Heart left ventricle (tissue), 13 donors: ENCODE data around the gene GRM1.
"Not testable (repeated sequence)": the region's sequence is repeated elsewhere in the genome, so short reads cannot be mapped to it uniquely, and the experiment has no call there.

Source experiments
- CTCF ChIP-seq, 12 donors: fragments of 200-600 bp; sonication (generic) in 4 of 12; IDR thresholded peaks; one replicate each; pipeline versions ENCODE4 v1.5.0 to v1.8.0; 2018 to 2022; ENCODE audit warnings: antibody characterized with exemption in 12 of 12, mild to moderate bottlenecking in 5 of 12
- POLR2A ChIP-seq, 2 donors: fragments of 450-650 bp; IDR thresholded peaks; one replicate each; pipeline ENCODE4 v1.6.1; 2017; ENCODE audit warnings: antibody characterized with exemption in 2 of 2, mild to moderate bottlenecking in 2 of 2, moderate library complexity in 2 of 2
- donor health status: ischemic (EF 13 %, LVEDD 7.1; RV severe dilation, severe dysfunction).
- donor health status: DM: no; HTN: yes; CAD: no.
- donor health status: DM: no; HTN: no; CAD: no.
- donor health status: ischemic (EF 25% LVEDD 6.9; RV normal size, moderate dysfunction).
- donor health status: ischemic (EF 25% LVEDD 5.7; RV mildly dilated, moderate dysfunction).
- donor health status: ischemic (EF 35%, LVEDD 5.7; RV mildly dilated, moderate dysfunction).
- donor health status: nonischemic (EF 11% LVEDD 7.7; RV severe dilation, severe dysfunction).
- donor health status: DM: yes; HTN: yes; CAD: no.
- donor health status: PGD.
- donor health status: ischemic (EF 29% LVEDD 5.4; RV normal size, mild dysfunction).
- donor health status: nonischemic (EF 23%, LVEDD 6.1; RV moderate dilation, normal function).

- TF ChIP-seq CTCF, POLR2A (IDR thresholded peaks at IDR 0.05): not testable (repeated sequence)
Measured at GRCh38 chr6:146243646-146244045, 214.8 kb downstream of the GRM1 start.
